A673 (cell line): ENCODE results near the gene LPO. TPM values are rescaled to one million over a fixed set of nuclear protein-coding genes. Genes with fewer than 3 reads are reported as not detected.

Experiments used
- BruUV-seq: library from RNA; stranded (reverse); fragments of 400-500 nt; replicated peaks from 2 replicates; lab custom pipeline; 2021; lab: Mats Ljungman, UMichigan
- CTCF ChIA-PET: fragments of 300-600 bp; sonication (Branson Sonifier 250); formaldehyde crosslinking; loops from one replicate; lab custom pipeline; 2022; ENCODE audit warnings: antibody characterized with exemption; lab: Charles Lee
- POLR2A ChIA-PET: fragments of 300-600 bp; sonication (Branson Sonifier 250); formaldehyde crosslinking; loops from one replicate; lab custom pipeline; 2022; ENCODE audit warnings: antibody characterized with exemption; ENCODE audit not compliant: low non-redundant PET; lab: Charles Lee
- DNase-seq: peaks from one replicate; pipeline ENCODE4 v3.0.0-alpha.2; 2015; ENCODE audit warnings: low spot score
- H3K27ac ChIP-seq: fragments of 200-600 bp; sonication (generic); 2 replicates; pipeline ENCODE4 v1.5.1; 2016; ENCODE audit warnings: mixed run types, low read depth, mild to moderate bottlenecking, mixed read lengths, antibody characterized with exemption, low read length; ENCODE audit not compliant: poor library complexity, severe bottlenecking
- H3K27me3 ChIP-seq: fragments of 200-600 bp; sonication (generic); replicated peaks from 2 replicates; pipeline ENCODE4 v1.6.1; 2017; ENCODE audit warnings: mixed run types, low read depth, mild to moderate bottlenecking, mixed read lengths, antibody characterized with exemption, low read length; ENCODE audit not compliant: insufficient read depth, poor library complexity
- H3K36me3 ChIP-seq: fragments of 200-600 bp; sonication (generic); 2 replicates; pipeline ENCODE4 v1.6.1; 2016; ENCODE audit warnings: mixed run types, mild to moderate bottlenecking, mixed read lengths, antibody characterized with exemption, low read length; ENCODE audit not compliant: insufficient read depth, poor library complexity, severe bottlenecking
- H3K4me1 ChIP-seq: fragments of 200-600 bp; sonication (generic); 2 replicates; pipeline ENCODE4 v1.6.1; 2017; ENCODE audit warnings: mixed run types, mild to moderate bottlenecking, mixed read lengths, antibody characterized with exemption, low read length; ENCODE audit not compliant: insufficient read depth, poor library complexity, severe bottlenecking
- H3K4me3 ChIP-seq: fragments of 200-600 bp; sonication (generic); 2 replicates; pipeline ENCODE4 v1.5.1; 2016; ENCODE audit warnings: low read depth, mixed run types, mild to moderate bottlenecking, mixed read lengths, low read length; ENCODE audit not compliant: poor library complexity, severe bottlenecking
- H3K9me3 ChIP-seq: fragments of 200-600 bp; sonication (generic); 2 replicates; pipeline ENCODE4 v1.6.1; 2016; ENCODE audit warnings: mixed run types, low read depth, mild to moderate bottlenecking, mixed read lengths, antibody characterized with exemption, low read length; ENCODE audit not compliant: poor library complexity, severe bottlenecking
- EZH2 ChIP-seq: fragments of 200-600 bp; sonication (generic); IDR thresholded peaks from 2 replicates; pipeline ENCODE4 v1.6.1; 2017; ENCODE audit warnings: borderline replicate concordance, low read depth, mild to moderate bottlenecking, mixed read lengths, antibody characterized with exemption, low read length; ENCODE audit not compliant: poor library complexity, severe bottlenecking
- intact Hi-C: fragments of 100-400 bp; cut with micrococcal nuclease; formaldehyde crosslinking; loops from one replicate; pipeline ENCODE4 v1.10.0; 2022; ENCODE audit not compliant: unreplicated experiment
- total RNA-seq: library from RNA; stranded (reverse); gene quantifications from 2 replicates; pipeline ENCODE4 v1.2.3, GENCODE V29; 2021
- TF ChIP-seq, protein P1 (sequence below): fragments of 300-800, 200-600 bp; sonication (generic); conservative IDR thresholded peaks from 2 replicates; pipeline ENCODE4 v1.5.1; 2017; ENCODE audit warnings: low read depth, mild to moderate bottlenecking, antibody characterized with exemption, low read length, moderate library complexity, mixed read lengths

LPO gene
- total RNA-seq, 1 experiment from 2014 or later = 0.34 TPM

DNA sequence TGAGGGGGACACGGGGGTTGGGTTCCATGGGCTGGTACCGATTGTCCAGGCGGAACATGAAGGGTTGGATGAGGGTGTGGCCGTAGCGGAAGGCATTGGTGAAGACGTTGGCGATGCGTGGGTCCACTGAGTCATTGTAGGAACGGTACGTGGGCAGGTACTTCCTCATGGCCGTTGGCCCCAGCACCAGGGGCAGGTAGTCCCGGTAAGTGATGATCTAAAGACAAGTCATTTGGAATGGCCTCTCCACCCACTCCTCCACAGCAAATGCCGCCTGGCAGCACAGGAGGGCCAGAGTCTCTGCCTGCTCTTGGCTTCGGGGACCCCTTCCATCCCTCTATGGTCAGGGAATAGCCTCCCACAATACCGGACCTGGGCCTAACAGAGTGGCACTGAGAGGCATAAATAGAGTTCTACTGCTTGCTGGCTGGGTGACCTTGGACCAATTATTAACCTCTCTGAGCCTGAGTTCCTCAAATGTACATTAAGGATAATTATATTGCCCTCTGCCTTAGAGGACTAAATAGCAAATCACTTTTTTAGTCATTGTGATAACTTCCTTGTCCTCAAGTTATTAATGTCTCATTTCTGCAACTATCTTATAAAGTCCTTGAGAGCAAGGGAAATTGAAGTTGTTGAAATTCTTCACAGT, 35.2 kb downstream of the LPO start:
- Histone ChIP-seq H3K9me3 (no peaks in the 10 kb centered on the region), H3K4me1 (no peaks in the 10 kb centered on the region), H3K27me3 (peaks cover 5% of the 10 kb centered on the region), H3K4me3 (no peak overlapping the region), H3K36me3 (no peaks in the 10 kb centered on the region), H3K27ac (no peak overlapping the region)
- no TSS peak for BruUV-seq
- DNase-seq = no peak
- no peak for TF ChIP-seq EZH2
- TF ChIP-seq, protein P1, sequence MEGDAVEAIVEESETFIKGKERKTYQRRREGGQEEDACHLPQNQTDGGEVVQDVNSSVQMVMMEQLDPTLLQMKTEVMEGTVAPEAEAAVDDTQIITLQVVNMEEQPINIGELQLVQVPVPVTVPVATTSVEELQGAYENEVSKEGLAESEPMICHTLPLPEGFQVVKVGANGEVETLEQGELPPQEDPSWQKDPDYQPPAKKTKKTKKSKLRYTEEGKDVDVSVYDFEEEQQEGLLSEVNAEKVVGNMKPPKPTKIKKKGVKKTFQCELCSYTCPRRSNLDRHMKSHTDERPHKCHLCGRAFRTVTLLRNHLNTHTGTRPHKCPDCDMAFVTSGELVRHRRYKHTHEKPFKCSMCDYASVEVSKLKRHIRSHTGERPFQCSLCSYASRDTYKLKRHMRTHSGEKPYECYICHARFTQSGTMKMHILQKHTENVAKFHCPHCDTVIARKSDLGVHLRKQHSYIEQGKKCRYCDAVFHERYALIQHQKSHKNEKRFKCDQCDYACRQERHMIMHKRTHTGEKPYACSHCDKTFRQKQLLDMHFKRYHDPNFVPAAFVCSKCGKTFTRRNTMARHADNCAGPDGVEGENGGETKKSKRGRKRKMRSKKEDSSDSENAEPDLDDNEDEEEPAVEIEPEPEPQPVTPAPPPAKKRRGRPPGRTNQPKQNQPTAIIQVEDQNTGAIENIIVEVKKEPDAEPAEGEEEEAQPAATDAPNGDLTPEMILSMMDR = no peak
- CTCF ChIA-PET = no interaction called here
- POLR2A ChIA-PET = no interaction called here
- intact Hi-C loops = no loop called here

DNA sequence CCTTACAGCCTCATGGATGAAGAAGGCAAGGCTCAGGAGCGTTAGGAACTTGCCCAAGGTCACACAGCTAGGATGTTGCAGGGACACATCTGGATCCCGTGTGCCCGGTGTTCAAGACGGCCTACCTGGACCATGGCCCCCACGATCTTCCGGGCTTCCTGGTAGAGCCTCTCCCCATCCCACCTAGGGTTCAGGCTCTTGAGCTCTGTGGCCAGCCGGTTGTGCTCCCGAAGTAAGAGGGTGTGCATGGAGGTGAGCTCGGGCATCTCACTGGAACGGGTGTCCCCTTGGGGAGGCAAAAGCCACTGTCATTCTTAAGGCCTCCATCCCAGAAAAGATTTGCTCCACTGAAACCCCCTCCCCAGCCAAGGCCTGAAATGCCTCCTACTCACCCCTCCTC, 37.0 kb downstream of the LPO start:
- no peak for DNase-seq
- ChIA-PET CTCF (no interaction called here), POLR2A (no interaction called here)
- no TSS peak for BruUV-seq
- intact Hi-C loops = no loop called here
- H3K27me3 ChIP-seq = peaks cover 23% of the 10 kb centered on the region
- no peak overlapping the region for H3K4me3 ChIP-seq
- no peaks in the 10 kb centered on the region for H3K36me3 ChIP-seq
- TF ChIP-seq EZH2 = no peak
- TF ChIP-seq, protein P1 = no peak
- H3K27ac ChIP-seq = no peak overlapping the region
- H3K4me1 ChIP-seq = no peaks in the 10 kb centered on the region
- H3K9me3 ChIP-seq = no peaks in the 10 kb centered on the region

DNA sequence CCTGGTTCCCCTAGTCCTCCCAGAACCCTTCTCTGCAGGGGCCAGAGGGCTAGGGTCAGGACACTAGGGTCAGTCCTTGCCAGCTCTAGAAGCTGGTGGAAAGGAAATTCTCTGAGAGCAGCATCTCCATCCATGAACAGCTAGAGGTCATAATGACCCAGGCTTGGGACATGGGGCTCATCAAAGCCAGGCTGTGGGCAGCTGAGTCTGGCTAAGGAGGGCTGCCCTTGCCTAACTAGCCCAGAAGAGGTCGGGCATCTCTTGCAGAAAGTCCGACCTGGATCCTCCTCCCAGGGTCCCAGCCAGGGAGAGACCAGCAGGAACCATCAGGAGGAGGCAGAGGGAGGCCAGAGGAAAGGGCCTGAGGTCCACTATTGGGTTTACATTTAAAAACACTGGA, 38.0 kb downstream of the LPO start:
- no TSS peak for BruUV-seq
- Histone ChIP-seq H3K9me3 (no peaks in the 10 kb centered on the region), H3K4me1 (no peaks in the 10 kb centered on the region), H3K4me3 (no peak overlapping the region), H3K27ac (no peak overlapping the region), H3K36me3 (no peaks in the 10 kb centered on the region), H3K27me3 (peaks cover 25% of the 10 kb centered on the region)
- POLR2A ChIA-PET = no interaction called here
- intact Hi-C loops = no loop called here
- CTCF ChIA-PET = interaction anchor here (0.5 kb wide), 1 partner anchor 163 kb away, joined by 3 read pairs; no protein-coding TSS in a partner anchor
- no peak for DNase-seq
- TF ChIP-seq, protein P1 = no peak
- TF ChIP-seq EZH2 = no peak
